Sigmoid colon (tissue), 3 donors: ENCODE measurements around the gene ERI3.

Source experiments
- CTCF ChIP-seq, 4 experiments: fragments of 450-650 bp in 3 of 4; fragments of 200-600 bp in 1 of 4; IDR thresholded peaks; one replicate each; pipeline ENCODE4 v1.5.1; 2016 to 2019; ENCODE audit warnings: antibody characterized with exemption in 4 of 4, mild to moderate bottlenecking in 3 of 4, moderate library complexity in 2 of 4
- POLR2A ChIP-seq, 2 donors: fragments of 450-650 bp; IDR thresholded peaks; one replicate each; pipeline ENCODE4 v1.6.1; 2016; ENCODE audit warnings: antibody characterized with exemption in 2 of 2, mild to moderate bottlenecking in 2 of 2, moderate library complexity in 2 of 2

DNA sequence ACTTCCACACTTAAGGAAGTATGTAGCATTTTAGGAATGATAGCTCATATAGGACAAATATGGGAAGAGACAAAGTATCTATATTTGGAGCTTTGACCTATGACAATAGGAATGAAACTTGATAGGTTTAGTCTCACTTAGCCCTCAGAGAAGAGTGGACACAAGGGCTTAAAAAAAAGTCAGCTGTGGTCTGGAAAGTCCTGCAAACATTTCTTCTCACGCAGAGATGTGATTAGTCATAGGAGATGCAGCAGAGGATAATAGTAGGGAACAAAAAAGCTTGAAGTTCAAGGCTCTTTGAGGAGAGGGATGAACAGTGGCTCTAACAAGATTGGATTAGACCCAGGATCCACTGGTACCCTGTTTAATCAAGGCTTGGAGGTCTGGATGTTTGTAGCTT, 35.2 kb upstream of the ERI3 start:
- TF ChIP-seq CTCF (IDR thresholded peaks at IDR 0.05) (no peak), POLR2A (IDR thresholded peaks at IDR 0.05) (no peak)
